Liver (tissue), 9 donors: ENCODE measurements around the gene KLK10. TPM values are rescaled to one million over a fixed set of nuclear protein-coding genes. Genes with fewer than 3 reads are reported as not detected.
"Not testable (repeated sequence)": the region's sequence is repeated elsewhere in the genome, so short reads cannot be mapped to it uniquely, and the experiment has no call there.

Source experiments
- DNase-seq: peaks from one replicate; pipeline ENCODE4 v3.0.0-alpha.2; 2017; ENCODE audit warnings: low spot score
- H3K27ac ChIP-seq, 2 donors: one replicate each; pipeline ENCODE4 v1.7.0; 2013; ENCODE audit warnings: inconsistent platforms in 2 of 2, low read length in 2 of 2, control low read depth in 1 of 2, low read depth in 1 of 2, mild to moderate bottlenecking in 1 of 2
- H3K27me3 ChIP-seq, 4 donors: one replicate each; pipeline versions ENCODE4 v1.6.1 to v1.7.0; 2013; ENCODE audit warnings: low read length in 3 of 4, inconsistent platforms in 1 of 4, mild to moderate bottlenecking in 1 of 4, moderate library complexity in 1 of 4; ENCODE audit not compliant: control insufficient read depth in 4 of 4, insufficient read depth in 4 of 4
- H3K36me3 ChIP-seq, 4 donors: one replicate each; pipeline versions ENCODE4 v1.6.1 to v1.7.0; 2013; ENCODE audit warnings: low read length in 3 of 4, mild to moderate bottlenecking in 3 of 4, low read depth in 1 of 4, moderate library complexity in 1 of 4; ENCODE audit not compliant: control insufficient read depth in 4 of 4, insufficient read depth in 3 of 4
- H3K4me1 ChIP-seq, 4 donors: one replicate each; pipeline versions ENCODE4 v1.6.1 to v1.7.0; 2013; ENCODE audit warnings: low read length in 3 of 4, mild to moderate bottlenecking in 3 of 4, moderate library complexity in 1 of 4; ENCODE audit not compliant: control insufficient read depth in 4 of 4, insufficient read depth in 4 of 4
- H3K4me3 ChIP-seq, 3 donors: one replicate each; pipeline versions ENCODE4 v1.6.1 to v1.7.0; 2013; ENCODE audit warnings: low read length in 3 of 3, control low read depth in 1 of 3, low read depth in 1 of 3, mild to moderate bottlenecking in 1 of 3
- H3K9ac ChIP-seq, 2 donors: one replicate each; pipeline ENCODE4 v1.7.0; 2013; ENCODE audit warnings: low read length in 2 of 2, mild to moderate bottlenecking in 2 of 2, moderate library complexity in 2 of 2, control low read depth in 1 of 2, low read depth in 1 of 2
- H3K9me3 ChIP-seq, 4 donors: one replicate each; pipeline versions ENCODE4 v1.6.1 to v1.7.0; 2013; ENCODE audit warnings: low read length in 3 of 4; ENCODE audit not compliant: control insufficient read depth in 4 of 4
- EGR1 ChIP-seq, 2 donors: IDR thresholded peaks; 2 replicates each; pipeline ENCODE4 v1.6.1; 2016 to 2018; ENCODE audit warnings: antibody characterized with exemption in 2 of 2, low read depth in 2 of 2
- FOXA1 ChIP-seq: IDR thresholded peaks from 2 replicates; pipeline ENCODE4 v1.6.1; 2016; ENCODE audit warnings: antibody characterized with exemption
- FOXA2 ChIP-seq: IDR thresholded peaks from 2 replicates; pipeline ENCODE4 v1.6.1; 2016; ENCODE audit warnings: antibody characterized with exemption
- GABPA ChIP-seq, 2 donors: IDR thresholded peaks in 1 of 2; conservative IDR thresholded peaks in 1 of 2; 2 replicates each; pipeline ENCODE4 v1.6.1; 2016; ENCODE audit warnings: antibody characterized with exemption in 2 of 2, mild to moderate bottlenecking in 1 of 2, moderate library complexity in 1 of 2
- HNF4A ChIP-seq, 2 donors: conservative IDR thresholded peaks; 2 replicates each; pipeline ENCODE4 v1.6.1; 2016; ENCODE audit warnings: antibody characterized with exemption in 2 of 2, mild to moderate bottlenecking in 2 of 2
- HNF4G ChIP-seq: IDR thresholded peaks from 2 replicates; pipeline ENCODE4 v1.6.1; 2016; ENCODE audit warnings: antibody characterized with exemption
- JUND ChIP-seq, 2 donors: IDR thresholded peaks; 2 replicates each; pipeline ENCODE4 v1.6.1; 2016; ENCODE audit warnings: antibody characterized with exemption in 2 of 2
- NR2F2 ChIP-seq: IDR thresholded peaks from 2 replicates; pipeline ENCODE4 v1.6.1; 2016; ENCODE audit warnings: antibody characterized with exemption
- RAD21 ChIP-seq, 2 donors: IDR thresholded peaks; 2 replicates each; pipeline ENCODE4 v1.6.1; 2016; ENCODE audit warnings: antibody characterized with exemption in 2 of 2, mild to moderate bottlenecking in 2 of 2
- RXRA ChIP-seq, 2 donors: IDR thresholded peaks; 2 replicates each; pipeline ENCODE4 v1.6.1; 2017 to 2018; ENCODE audit warnings: antibody characterized with exemption in 2 of 2, mild to moderate bottlenecking in 1 of 2
- SP1 ChIP-seq: IDR thresholded peaks from 2 replicates; pipeline ENCODE4 v1.6.1; 2018; ENCODE audit warnings: antibody characterized with exemption, mild to moderate bottlenecking
- TAF1 ChIP-seq: conservative IDR thresholded peaks from 2 replicates; pipeline ENCODE4 v1.6.1; 2016; ENCODE audit warnings: antibody characterized with exemption, mild to moderate bottlenecking
- YY1 ChIP-seq: IDR thresholded peaks from 2 replicates; pipeline ENCODE4 v1.6.1; 2016; ENCODE audit warnings: antibody characterized with exemption, mild to moderate bottlenecking
- WGBS: extraction: QIAGEN DNeasy Blood & Tissue Kit; methylation state at CpG from one replicate; pipeline ENCODE4 v1.1.7; 2013; 5-methylcytosine and 5-hydroxymethylcytosine counted together
- polyA plus RNA-seq, 2 donors: library from polyadenylated mRNA; stranded (reverse) in 1 of 2; unstranded in 1 of 2; fragments of 200-250 nt in 1 of 2; fragments of >200 nt in 1 of 2; fragmentation: Nextera tagmentation in 1 of 2; extraction: Ambion mirVana in 1 of 2; gene quantifications; one replicate each; pipeline versions ENCODE4 v1.2.1 to v1.2.3, GENCODE V29; 2013 to 2015
- total RNA-seq, 2 donors: library from RNA; depleted of rRNA; stranded (reverse); fragments of >200 nt; gene quantifications; one replicate each; pipeline ENCODE4 v1.2.3, GENCODE V29; 2014
- TF ChIP-seq, protein P1 (sequence below): fragments of 150-350 bp; IDR thresholded peaks from 2 replicates; pipeline ENCODE4 v1.5.1; 2017; ENCODE audit warnings: improper control_type of control experiment, low read depth, low read length; ENCODE audit not compliant: missing input control
- TF ChIP-seq, protein P2 (sequence below): IDR thresholded peaks from 2 replicates; pipeline ENCODE4 v1.6.1; 2016; ENCODE audit warnings: antibody characterized with exemption
- TF ChIP-seq, protein P3 (sequence below): IDR thresholded peaks from 2 replicates; pipeline ENCODE4 v1.6.1; 2016; ENCODE audit warnings: antibody characterized with exemption
- TF ChIP-seq, protein P4 (sequence below): IDR thresholded peaks from 2 replicates; pipeline ENCODE4 v1.6.1; 2016; ENCODE audit warnings: antibody characterized with exemption
- TF ChIP-seq, protein P5 (sequence below): IDR thresholded peaks from 2 replicates; pipeline ENCODE4 v1.6.1; 2016; ENCODE audit warnings: antibody characterized with exemption, mild to moderate bottlenecking
- donor health status: healthy.
- donor health status: healthy.
- donor health status: healthy.
- donor health status: healthy.
- donor health status: healthy.

The KLK10 gene
- total and polyA plus RNA-seq, 4 donors: 0.06 TPM; not detected in 3

DNA sequence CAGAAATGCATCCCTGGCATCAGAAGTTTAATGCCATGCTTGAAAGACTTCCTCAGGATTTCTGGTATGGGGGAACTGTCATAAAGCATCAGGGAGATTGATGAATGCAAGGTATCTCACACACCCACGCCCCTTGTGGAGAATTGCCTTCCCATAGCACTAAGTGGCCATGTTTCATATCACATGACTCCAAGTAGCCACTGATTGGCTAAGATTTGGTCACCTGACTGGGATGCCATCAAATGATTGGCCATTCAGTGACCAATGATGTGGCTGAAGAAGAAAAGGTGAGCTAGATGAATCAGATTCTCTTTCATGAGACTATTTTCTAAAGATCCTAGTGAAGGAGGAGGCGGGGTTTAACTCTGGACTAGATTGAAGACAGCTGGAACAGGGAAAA, 25.4 kb downstream of the KLK10 start (continued):
- TF ChIP-seq, protein P1, sequence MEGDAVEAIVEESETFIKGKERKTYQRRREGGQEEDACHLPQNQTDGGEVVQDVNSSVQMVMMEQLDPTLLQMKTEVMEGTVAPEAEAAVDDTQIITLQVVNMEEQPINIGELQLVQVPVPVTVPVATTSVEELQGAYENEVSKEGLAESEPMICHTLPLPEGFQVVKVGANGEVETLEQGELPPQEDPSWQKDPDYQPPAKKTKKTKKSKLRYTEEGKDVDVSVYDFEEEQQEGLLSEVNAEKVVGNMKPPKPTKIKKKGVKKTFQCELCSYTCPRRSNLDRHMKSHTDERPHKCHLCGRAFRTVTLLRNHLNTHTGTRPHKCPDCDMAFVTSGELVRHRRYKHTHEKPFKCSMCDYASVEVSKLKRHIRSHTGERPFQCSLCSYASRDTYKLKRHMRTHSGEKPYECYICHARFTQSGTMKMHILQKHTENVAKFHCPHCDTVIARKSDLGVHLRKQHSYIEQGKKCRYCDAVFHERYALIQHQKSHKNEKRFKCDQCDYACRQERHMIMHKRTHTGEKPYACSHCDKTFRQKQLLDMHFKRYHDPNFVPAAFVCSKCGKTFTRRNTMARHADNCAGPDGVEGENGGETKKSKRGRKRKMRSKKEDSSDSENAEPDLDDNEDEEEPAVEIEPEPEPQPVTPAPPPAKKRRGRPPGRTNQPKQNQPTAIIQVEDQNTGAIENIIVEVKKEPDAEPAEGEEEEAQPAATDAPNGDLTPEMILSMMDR: no peak
- TF ChIP-seq TAF1: no peak
- TF ChIP-seq NR2F2: no peak

DNA sequence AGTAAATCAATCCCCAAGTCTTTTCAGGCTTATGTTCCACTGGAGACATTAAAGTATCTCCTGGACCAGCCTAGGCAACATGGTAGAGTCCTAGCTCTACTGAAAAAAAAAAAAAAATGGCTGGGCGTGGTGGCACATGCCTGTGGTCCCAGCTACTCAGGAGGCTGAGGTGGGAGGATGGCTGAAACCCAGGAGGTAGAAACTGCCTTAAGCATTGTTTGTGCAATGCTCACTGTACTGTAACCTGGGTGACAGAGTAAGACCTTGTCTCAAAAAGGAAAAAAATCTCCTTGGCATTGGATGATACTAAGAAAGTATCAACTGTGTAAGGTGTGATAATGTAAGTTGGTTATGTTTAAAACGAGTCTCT, 26.9 kb downstream of the KLK10 start:
- 57% methylated on average over 2 of the region's 2 CpGs for WGBS

DNA sequence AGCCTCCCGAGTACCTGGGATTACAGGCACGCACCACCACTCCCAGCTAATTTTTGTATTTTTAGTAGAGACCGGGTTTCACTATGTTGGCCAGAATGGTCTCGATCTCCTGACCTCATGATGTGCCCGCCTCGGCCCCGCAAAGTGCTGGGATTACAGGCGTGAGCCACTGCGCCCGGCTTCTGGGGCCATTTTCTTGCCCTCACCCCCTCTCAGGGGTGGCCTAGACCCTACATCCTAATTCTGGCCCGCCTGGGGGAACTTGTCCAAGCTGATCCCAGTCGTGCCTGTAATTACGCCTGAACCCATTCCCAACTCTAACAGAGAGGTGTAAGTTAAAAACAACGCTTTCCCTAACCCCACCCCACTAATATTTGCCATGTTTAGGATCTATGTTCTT, 35.1 kb downstream of the KLK10 start:
- 77% methylated on average over 14 of the region's 14 CpGs for WGBS
- H3K9ac ChIP-seq, DNase-seq, H3K9me3 ChIP-seq, H3K4me1 ChIP-seq, H3K36me3 ChIP-seq, H3K27ac ChIP-seq, H3K4me3 ChIP-seq: not testable (repeated sequence)
- H3K27me3 ChIP-seq: peaks cover 0 to 19% (median 4%) of the 10 kb centered on the region in 4 donors

More for the DNA sequence above, 26.9 kb downstream of the KLK10 start:
- TF ChIP-seq FOXA1: no peak
- TF ChIP-seq, protein P1: no peak
- TF ChIP-seq SP1: no peak
- TF ChIP-seq, protein P2, sequence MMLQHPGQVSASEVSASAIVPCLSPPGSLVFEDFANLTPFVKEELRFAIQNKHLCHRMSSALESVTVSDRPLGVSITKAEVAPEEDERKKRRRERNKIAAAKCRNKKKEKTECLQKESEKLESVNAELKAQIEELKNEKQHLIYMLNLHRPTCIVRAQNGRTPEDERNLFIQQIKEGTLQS: no peak
- TF ChIP-seq HNF4A (conservative IDR thresholded peaks at IDR 0.05): no peak
- no peak for TF ChIP-seq GABPA (IDR thresholded peaks at IDR 0.05 in 1 of 2, conservative IDR thresholded peaks at IDR 0.05 in 1 of 2)
- TF ChIP-seq HNF4G: no peak
- no peak for TF ChIP-seq YY1
- TF ChIP-seq, protein P3, sequence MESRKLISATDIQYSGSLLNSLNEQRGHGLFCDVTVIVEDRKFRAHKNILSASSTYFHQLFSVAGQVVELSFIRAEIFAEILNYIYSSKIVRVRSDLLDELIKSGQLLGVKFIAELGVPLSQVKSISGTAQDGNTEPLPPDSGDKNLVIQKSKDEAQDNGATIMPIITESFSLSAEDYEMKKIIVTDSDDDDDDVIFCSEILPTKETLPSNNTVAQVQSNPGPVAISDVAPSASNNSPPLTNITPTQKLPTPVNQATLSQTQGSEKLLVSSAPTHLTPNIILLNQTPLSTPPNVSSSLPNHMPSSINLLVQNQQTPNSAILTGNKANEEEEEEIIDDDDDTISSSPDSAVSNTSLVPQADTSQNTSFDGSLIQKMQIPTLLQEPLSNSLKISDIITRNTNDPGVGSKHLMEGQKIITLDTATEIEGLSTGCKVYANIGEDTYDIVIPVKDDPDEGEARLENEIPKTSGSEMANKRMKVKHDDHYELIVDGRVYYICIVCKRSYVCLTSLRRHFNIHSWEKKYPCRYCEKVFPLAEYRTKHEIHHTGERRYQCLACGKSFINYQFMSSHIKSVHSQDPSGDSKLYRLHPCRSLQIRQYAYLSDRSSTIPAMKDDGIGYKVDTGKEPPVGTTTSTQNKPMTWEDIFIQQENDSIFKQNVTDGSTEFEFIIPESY: no peak
- no peak for TF ChIP-seq TAF1
- TF ChIP-seq RAD21 (IDR thresholded peaks at IDR 0.05): no peak
- TF ChIP-seq, protein P4, sequence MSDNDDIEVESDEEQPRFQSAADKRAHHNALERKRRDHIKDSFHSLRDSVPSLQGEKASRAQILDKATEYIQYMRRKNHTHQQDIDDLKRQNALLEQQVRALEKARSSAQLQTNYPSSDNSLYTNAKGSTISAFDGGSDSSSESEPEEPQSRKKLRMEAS: no peak
- TF ChIP-seq RXRA (IDR thresholded peaks at IDR 0.05): no peak
- TF ChIP-seq, protein P5, sequence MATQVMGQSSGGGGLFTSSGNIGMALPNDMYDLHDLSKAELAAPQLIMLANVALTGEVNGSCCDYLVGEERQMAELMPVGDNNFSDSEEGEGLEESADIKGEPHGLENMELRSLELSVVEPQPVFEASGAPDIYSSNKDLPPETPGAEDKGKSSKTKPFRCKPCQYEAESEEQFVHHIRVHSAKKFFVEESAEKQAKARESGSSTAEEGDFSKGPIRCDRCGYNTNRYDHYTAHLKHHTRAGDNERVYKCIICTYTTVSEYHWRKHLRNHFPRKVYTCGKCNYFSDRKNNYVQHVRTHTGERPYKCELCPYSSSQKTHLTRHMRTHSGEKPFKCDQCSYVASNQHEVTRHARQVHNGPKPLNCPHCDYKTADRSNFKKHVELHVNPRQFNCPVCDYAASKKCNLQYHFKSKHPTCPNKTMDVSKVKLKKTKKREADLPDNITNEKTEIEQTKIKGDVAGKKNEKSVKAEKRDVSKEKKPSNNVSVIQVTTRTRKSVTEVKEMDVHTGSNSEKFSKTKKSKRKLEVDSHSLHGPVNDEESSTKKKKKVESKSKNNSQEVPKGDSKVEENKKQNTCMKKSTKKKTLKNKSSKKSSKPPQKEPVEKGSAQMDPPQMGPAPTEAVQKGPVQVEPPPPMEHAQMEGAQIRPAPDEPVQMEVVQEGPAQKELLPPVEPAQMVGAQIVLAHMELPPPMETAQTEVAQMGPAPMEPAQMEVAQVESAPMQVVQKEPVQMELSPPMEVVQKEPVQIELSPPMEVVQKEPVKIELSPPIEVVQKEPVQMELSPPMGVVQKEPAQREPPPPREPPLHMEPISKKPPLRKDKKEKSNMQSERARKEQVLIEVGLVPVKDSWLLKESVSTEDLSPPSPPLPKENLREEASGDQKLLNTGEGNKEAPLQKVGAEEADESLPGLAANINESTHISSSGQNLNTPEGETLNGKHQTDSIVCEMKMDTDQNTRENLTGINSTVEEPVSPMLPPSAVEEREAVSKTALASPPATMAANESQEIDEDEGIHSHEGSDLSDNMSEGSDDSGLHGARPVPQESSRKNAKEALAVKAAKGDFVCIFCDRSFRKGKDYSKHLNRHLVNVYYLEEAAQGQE: no peak
- no peak for TF ChIP-seq FOXA2
- no peak for TF ChIP-seq JUND (IDR thresholded peaks at IDR 0.05)
- TF ChIP-seq EGR1 (IDR thresholded peaks at IDR 0.05; ENCODE audit: low read depth in 2 of 2): no peak
- Histone ChIP-seq H3K4me1 (no peaks in the 10 kb centered on the region), H3K4me3 (no peak overlapping the region), H3K27ac (no peak overlapping the region), H3K9me3 (peaks cover 0 to 3% (median 0%) of the 10 kb centered on the region in 4 donors), H3K36me3 (no peaks in the 10 kb centered on the region), H3K9ac (no peak overlapping the region), H3K27me3 (peaks cover 0 to 11% (median 0%) of the 10 kb centered on the region in 4 donors)
- no peak for DNase-seq
